Tibial nerve (tissue), 4 donors: ENCODE measurements around the gene LHX3. TPM values are rescaled to one million over a fixed set of nuclear protein-coding genes. Genes with fewer than 3 reads are reported as not detected.

ENCODE experiments used
- DNase-seq, 2 donors: peaks; one replicate each; pipeline ENCODE4 v3.0.0-alpha.2; 2019; ENCODE audit warnings: low spot score in 2 of 2
- H3K27ac ChIP-seq, 4 donors: fragments of 200-600 bp; sonication (generic) in 3 of 4; one replicate each; pipeline ENCODE4 v1.5.1; 2017 to 2019; ENCODE audit warnings: mild to moderate bottlenecking in 1 of 4
- H3K27me3 ChIP-seq, 2 donors: fragments of 200-600 bp; sonication (generic) in 1 of 2; one replicate each; pipeline versions ENCODE4 v1.5.1 to v1.6.0; 2017 to 2019
- H3K36me3 ChIP-seq, 3 donors: fragments of 200-600 bp; sonication (generic); one replicate each; pipeline ENCODE4 v1.5.1; 2018 to 2019
- H3K4me1 ChIP-seq, 4 donors: fragments of 200-600 bp; sonication (generic) in 3 of 4; one replicate each; pipeline ENCODE4 v1.5.1; 2017 to 2019
- H3K4me3 ChIP-seq, 4 donors: fragments of 200-600 bp; sonication (generic) in 3 of 4; one replicate each; pipeline ENCODE4 v1.5.1; 2017 to 2019; ENCODE audit warnings: mild to moderate bottlenecking in 1 of 4, moderate library complexity in 1 of 4
- H3K9me3 ChIP-seq, 4 donors: fragments of 200-600 bp; sonication (generic) in 3 of 4; one replicate each; pipeline ENCODE4 v1.5.1; 2017 to 2019
- EP300 ChIP-seq, 2 donors: sonication (generic); formaldehyde crosslinking; IDR thresholded peaks; one replicate each; pipeline ENCODE4 v1.6.1; 2017; ENCODE audit warnings: antibody characterized with exemption in 2 of 2, mild to moderate bottlenecking in 1 of 2
- POLR2A ChIP-seq, 2 donors: fragments of 450-650 bp; IDR thresholded peaks; one replicate each; pipeline ENCODE4 v1.6.1; 2017; ENCODE audit warnings: antibody characterized with exemption in 2 of 2, mild to moderate bottlenecking in 2 of 2, moderate library complexity in 2 of 2
- WGBS, 2 donors: methylation state at CpG; one replicate each; pipeline ENCODE4 v1.1.5; 2018; 5-methylcytosine and 5-hydroxymethylcytosine counted together
- total RNA-seq, 4 donors: library from RNA; depleted of rRNA; stranded (reverse); fragments of >200 nt; gene quantifications; one replicate each; pipeline ENCODE4 v1.1.0, GENCODE V29; 2016
- TF ChIP-seq, protein P1 (sequence below), 5 experiments: fragments of 200-600 bp in 3 of 5; fragments of 450-650 bp in 2 of 5; sonication (generic) in 3 of 5; IDR thresholded peaks; one replicate each; pipeline ENCODE4 v1.5.1; 2016 to 2019; ENCODE audit warnings: antibody characterized with exemption in 5 of 5, mild to moderate bottlenecking in 3 of 5, moderate library complexity in 2 of 5

Gene LHX3
- total RNA-seq, 4 donors from 2014 or later = not detected

DNA sequence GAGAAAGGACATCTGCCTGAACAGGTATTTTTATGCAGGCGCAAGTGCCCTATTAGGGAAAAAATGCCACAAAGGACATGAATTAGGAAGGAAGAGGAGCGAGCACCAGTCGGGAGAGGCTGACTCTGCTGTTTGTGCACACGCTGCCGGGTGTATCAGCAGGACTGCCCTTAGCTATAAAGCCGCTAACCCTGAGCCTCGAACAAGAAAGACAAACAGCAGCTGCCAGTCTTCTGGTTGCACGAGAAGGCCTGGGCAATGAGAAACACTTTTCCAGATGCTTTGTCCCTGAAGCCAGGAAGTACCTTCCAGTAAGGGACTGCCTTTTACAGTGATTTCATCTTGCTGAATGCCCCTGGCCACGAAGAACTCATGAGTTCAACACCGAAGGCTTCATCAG is 28.0 kb upstream of the LHX3 start:
- H3K4me3 ChIP-seq = no peak overlapping the region
- no peaks in the 10 kb centered on the region for H3K27me3 ChIP-seq
- H3K27ac ChIP-seq = no peak overlapping the region
- TF ChIP-seq POLR2A (IDR thresholded peaks at IDR 0.05) (no peak), EP300 (IDR thresholded peaks at IDR 0.05) (no peak)
- TF ChIP-seq, protein P1, sequence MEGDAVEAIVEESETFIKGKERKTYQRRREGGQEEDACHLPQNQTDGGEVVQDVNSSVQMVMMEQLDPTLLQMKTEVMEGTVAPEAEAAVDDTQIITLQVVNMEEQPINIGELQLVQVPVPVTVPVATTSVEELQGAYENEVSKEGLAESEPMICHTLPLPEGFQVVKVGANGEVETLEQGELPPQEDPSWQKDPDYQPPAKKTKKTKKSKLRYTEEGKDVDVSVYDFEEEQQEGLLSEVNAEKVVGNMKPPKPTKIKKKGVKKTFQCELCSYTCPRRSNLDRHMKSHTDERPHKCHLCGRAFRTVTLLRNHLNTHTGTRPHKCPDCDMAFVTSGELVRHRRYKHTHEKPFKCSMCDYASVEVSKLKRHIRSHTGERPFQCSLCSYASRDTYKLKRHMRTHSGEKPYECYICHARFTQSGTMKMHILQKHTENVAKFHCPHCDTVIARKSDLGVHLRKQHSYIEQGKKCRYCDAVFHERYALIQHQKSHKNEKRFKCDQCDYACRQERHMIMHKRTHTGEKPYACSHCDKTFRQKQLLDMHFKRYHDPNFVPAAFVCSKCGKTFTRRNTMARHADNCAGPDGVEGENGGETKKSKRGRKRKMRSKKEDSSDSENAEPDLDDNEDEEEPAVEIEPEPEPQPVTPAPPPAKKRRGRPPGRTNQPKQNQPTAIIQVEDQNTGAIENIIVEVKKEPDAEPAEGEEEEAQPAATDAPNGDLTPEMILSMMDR (IDR thresholded peaks at IDR 0.05) = no peak
- H3K36me3 ChIP-seq = peaks cover 0 to 50% (median 0%) of the 10 kb centered on the region in 3 donors
- no peaks in the 10 kb centered on the region for H3K9me3 ChIP-seq
- H3K4me1 ChIP-seq = no peaks in the 10 kb centered on the region
- WGBS, 2 donors = 68 to 70% methylated on average over 10 of the region's 10 CpGs
- DNase-seq = no peak

DNA sequence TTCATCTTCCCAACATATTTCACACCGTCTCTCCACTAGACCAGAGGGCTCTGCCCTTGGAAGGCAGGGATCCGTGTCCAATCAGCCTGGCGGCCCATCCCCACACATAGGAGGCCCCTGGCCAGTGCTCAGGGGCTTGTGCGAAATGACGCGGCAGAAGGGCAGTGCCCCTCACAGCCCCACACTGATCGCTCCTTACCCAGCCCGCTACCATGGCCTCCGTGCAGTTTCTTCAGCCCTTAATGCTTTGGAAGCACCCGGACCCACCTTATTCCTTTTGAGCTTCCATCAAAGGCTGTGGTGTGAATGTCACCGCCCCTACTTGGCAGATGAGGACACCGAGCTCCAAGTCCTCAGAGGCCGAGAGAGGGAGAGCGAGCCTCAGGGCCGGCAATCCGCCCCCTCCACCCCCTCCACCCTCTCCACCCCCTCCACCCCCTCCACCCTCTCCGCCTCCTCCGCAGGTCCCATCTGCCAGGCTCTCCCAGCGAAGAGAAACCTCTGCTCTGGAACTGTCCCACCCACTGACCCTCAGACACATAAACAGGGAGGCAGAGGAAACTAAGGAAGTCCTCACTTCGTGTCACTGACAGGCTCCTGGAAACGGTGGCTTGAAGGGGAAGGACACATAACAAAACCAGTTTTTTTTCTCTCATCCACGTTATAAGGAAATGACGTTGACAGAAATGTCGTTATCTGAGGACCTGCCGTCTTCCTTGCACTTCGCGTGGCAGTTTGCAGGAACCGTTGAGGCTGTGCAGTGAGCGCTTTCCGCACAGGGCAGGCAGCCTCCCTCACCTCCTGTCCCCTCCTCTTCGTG is 26.8 kb upstream of the LHX3 start:
- Histone ChIP-seq H3K36me3 (peaks cover 0 to 45% (median 0%) of the 10 kb centered on the region in 3 donors), H3K27ac (no peak overlapping the region), H3K4me1 (no peaks in the 10 kb centered on the region), H3K4me3 (no peak overlapping the region), H3K27me3 (no peaks in the 10 kb centered on the region), H3K9me3 (no peaks in the 10 kb centered on the region)
- 79 to 80% methylated on average over 31 of the region's 31 CpGs for WGBS, 2 donors
- DNase-seq = no peak
- TF ChIP-seq POLR2A (IDR thresholded peaks at IDR 0.05) (no peak), EP300 (IDR thresholded peaks at IDR 0.05) (no peak)
- TF ChIP-seq, protein P1 (IDR thresholded peaks at IDR 0.05) = no peak

DNA sequence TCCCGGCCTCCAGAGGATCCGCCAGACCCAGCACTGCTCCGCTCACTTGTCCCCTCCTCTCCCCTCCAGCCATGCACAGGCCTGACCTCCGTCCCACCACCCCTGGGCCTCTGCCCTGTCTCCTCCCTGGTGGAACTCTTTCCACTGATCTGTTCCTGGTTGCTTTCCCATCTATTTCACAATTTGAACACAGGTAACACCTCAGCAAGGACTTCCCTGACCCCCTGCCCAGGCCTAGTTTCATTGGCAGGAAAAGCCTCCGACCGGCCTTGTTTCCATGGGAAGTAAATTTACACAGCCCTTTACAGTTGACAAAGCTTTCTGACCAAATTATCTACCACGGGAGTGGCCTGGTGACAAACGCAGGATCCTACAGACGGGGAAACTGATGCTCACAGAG is 25.8 kb upstream of the LHX3 start:
- 86 to 89% methylated on average over 9 of the region's 9 CpGs for WGBS, 2 donors
- TF ChIP-seq POLR2A (IDR thresholded peaks at IDR 0.05) = no peak
- TF ChIP-seq EP300 (IDR thresholded peaks at IDR 0.05) = no peak
- TF ChIP-seq, protein P1 (IDR thresholded peaks at IDR 0.05) = no peak
- H3K27me3 ChIP-seq = no peaks in the 10 kb centered on the region
- H3K9me3 ChIP-seq = no peaks in the 10 kb centered on the region
- no peak for DNase-seq
- no peak overlapping the region for H3K27ac ChIP-seq
- H3K4me3 ChIP-seq = no peak overlapping the region
- peaks cover 0 to 45% (median 0%) of the 10 kb centered on the region in 3 donors for H3K36me3 ChIP-seq
- H3K4me1 ChIP-seq = no peaks in the 10 kb centered on the region

DNA sequence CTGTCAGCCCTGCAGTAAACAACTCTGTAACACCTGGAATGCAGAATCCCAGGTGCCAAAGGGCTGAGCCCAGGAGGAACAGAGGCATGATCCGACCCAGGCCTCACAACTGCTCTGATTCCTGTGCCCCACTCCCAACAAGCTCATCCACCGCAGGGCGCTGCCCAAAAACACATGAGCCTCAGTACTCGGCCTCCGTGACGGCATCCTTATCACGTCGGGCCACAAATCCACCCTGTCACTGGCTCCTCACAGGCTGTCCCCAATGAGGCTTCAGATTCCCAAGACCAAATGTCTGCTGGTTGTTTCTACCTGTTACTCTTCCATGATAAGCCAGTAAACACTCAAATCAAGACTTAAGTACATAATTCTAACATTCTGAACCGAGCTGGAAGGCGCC is 25.4 kb upstream of the LHX3 start:
- H3K36me3 ChIP-seq = peaks cover 0 to 45% (median 0%) of the 10 kb centered on the region in 3 donors
- no peaks in the 10 kb centered on the region for H3K9me3 ChIP-seq
- DNase-seq = no peak
- no peak overlapping the region for H3K4me3 ChIP-seq
- TF ChIP-seq, protein P1 (IDR thresholded peaks at IDR 0.05) = no peak
- no peak for TF ChIP-seq POLR2A (IDR thresholded peaks at IDR 0.05)
- no peak for TF ChIP-seq EP300 (IDR thresholded peaks at IDR 0.05)
- WGBS, 2 donors = 89 to 92% methylated on average over 10 of the region's 10 CpGs
- no peak overlapping the region for H3K27ac ChIP-seq
- H3K27me3 ChIP-seq = no peaks in the 10 kb centered on the region
- no peaks in the 10 kb centered on the region for H3K4me1 ChIP-seq
